NOMO-1 treated with DMSO at 0.1 percent for 48 hours (cell line): Measurements from ENCODE around the gene EHMT2.

Experiments used
- DNase-seq: peaks from one replicate; lab custom pipeline; 2025; ENCODE audit not compliant: unreplicated experiment; lab: John Stamatoyannopoulos, UW

EHMT2 gene

GRCh38 chr6:31889331-31889972 lies 8.0 kb downstream of the EHMT2 start:
- no peak for DNase-seq

GRCh38 chr6:31888276-31889258 lies 8.9 kb downstream of the EHMT2 start:
- DNase-seq = no peak

- no peak for DNase-seq
These were observed 10.1 kb downstream of the EHMT2 start for GRCh38 chr6:31887173-31888007.

- no peak for DNase-seq
These were observed 10.9 kb downstream of the EHMT2 start for GRCh38 chr6:31886541-31886991.

GRCh38 chr6:31884528-31885035 lies 12.9 kb downstream of the EHMT2 start:
- no peak for DNase-seq

- no peak for DNase-seq
These were observed 13.8 kb downstream of the EHMT2 start for GRCh38 chr6:31883676-31884075.

- no peak for DNase-seq
These were observed 15.2 kb downstream of the EHMT2 start for GRCh38 chr6:31882344-31882743.

- no peak for DNase-seq
These were observed 16.2 kb downstream of the EHMT2 start for GRCh38 chr6:31881136-31881859.

GRCh38 chr6:31880616-31881015 lies 16.9 kb downstream of the EHMT2 start:
- no peak for DNase-seq

- no peak for DNase-seq
These were observed 17.6 kb downstream of the EHMT2 start for GRCh38 chr6:31879901-31880300.

GRCh38 chr6:31879143-31879542 lies 18.4 kb downstream of the EHMT2 start:
- DNase-seq = no peak

GRCh38 chr6:31878726-31879125 lies 18.8 kb downstream of the EHMT2 start, which contains the start of gene SLC44A4:
TSS of gene SLC44A4 (minus strand) at chr6:31878997. CDS start at chr6:31878980, 17 bp downstream.
- DNase-seq = no peak

- DNase-seq = no peak
These were observed 19.3 kb downstream of the EHMT2 start for GRCh38 chr6:31878222-31878621.

GRCh38 chr6:31877651-31878161 lies 19.8 kb downstream of the EHMT2 start:
- no peak for DNase-seq

GRCh38 chr6:31877125-31877650 lies 20.3 kb downstream of the EHMT2 start:
- no peak for DNase-seq

GRCh38 chr6:31876357-31876756 lies 21.1 kb downstream of the EHMT2 start:
- DNase-seq = no peak

GRCh38 chr6:31875877-31876276 lies 21.6 kb downstream of the EHMT2 start:
- DNase-seq = no peak

GRCh38 chr6:31874836-31875572 lies 22.5 kb downstream of the EHMT2 start:
- DNase-seq = no peak

- no peak for DNase-seq
These were observed 23.3 kb downstream of the EHMT2 start for GRCh38 chr6:31874084-31874670.
